Tibial nerve (tissue), 3 donors: ENCODE measurements around the gene TMA16.

Source experiments
- CTCF ChIP-seq, 5 experiments: fragments of 200-600 bp in 3 of 5; fragments of 450-650 bp in 2 of 5; sonication (generic) in 3 of 5; IDR thresholded peaks; one replicate each; pipeline ENCODE4 v1.5.1; 2016 to 2019; ENCODE audit warnings: antibody characterized with exemption in 5 of 5, mild to moderate bottlenecking in 3 of 5, moderate library complexity in 2 of 5
- POLR2A ChIP-seq, 2 donors: fragments of 450-650 bp; IDR thresholded peaks; one replicate each; pipeline ENCODE4 v1.6.1; 2017; ENCODE audit warnings: antibody characterized with exemption in 2 of 2, mild to moderate bottlenecking in 2 of 2, moderate library complexity in 2 of 2

GRCh38 chr4:163535657-163536056, 41.2 kb downstream of the TMA16 start:
- TF ChIP-seq CTCF (IDR thresholded peaks at IDR 0.05): no peak
- TF ChIP-seq POLR2A (IDR thresholded peaks at IDR 0.05): no peak
